Measurements from ENCODE around the gene CDK11A.
A peak's percentile ranks its signal among the peaks of the same experiment; 100 is the strongest.
"Not testable (repeated sequence)": the region's sequence is repeated elsewhere in the genome, so short reads cannot be mapped to it uniquely, and the experiment has no call there.

Gene CDK11A

DNA sequence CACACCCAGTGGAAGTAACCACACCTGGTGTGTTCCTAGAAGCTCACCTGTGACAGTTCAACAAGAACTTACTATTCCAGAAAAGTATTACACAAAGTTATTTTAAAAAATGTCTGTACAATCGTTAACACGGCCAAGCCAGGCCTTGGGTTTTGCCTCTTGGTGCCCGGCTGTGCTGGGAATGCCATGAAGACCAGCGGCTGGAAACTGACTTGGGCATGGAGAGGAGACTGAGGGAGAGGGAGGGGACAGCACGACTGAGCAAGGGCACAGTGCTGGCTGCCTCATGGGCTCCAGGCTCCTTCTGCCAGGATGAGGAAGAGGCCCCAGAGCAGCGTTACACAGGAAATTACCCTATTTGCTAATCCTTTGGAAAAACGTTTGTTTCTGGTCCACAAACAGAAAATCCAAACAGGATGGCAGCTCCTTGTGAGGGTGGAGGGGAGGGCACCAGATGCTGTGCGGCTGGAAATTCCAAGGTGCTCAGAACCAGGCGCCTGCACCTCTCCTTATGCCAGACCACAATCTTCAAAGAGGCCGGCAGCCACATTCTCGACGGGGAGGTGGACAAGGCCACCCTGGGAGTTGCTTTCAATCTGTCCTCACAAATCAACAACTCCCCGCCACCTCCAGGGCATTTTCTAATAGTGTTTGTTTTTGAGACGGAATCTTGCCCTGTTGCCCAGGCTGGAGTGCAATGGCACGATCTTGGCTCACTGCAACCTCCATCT is 61.2 kb downstream of the CDK11A start:
- not testable (repeated sequence) for H3K27me3 ChIP-seq (ENCODE audit: insufficient read depth, poor library complexity, severe bottlenecking); H3K4me3 ChIP-seq (replicated peaks; ENCODE audit: insufficient read depth, low read length)
- TF ChIP-seq GABPA (IDR thresholded peaks at IDR 0.05; ENCODE audit: low read depth) (peak; percentile 37; the same call in 1 of the 2 replicates), POLR2AphosphoS5 (IDR thresholded peaks at IDR 0.05; ENCODE audit: low read depth) (peak; percentile 79), SPI1 (IDR thresholded peaks at IDR 0.05; ENCODE audit: borderline replicate concordance, low read depth) (peak; percentile 36; the same call in 1 of the 2 replicates)
- peak overlapping the region; percentile 87 for H3K27ac ChIP-seq (replicated peaks)
- peak in 1 of 2 experiments; percentile 57 for DNase-seq (ENCODE audit: low read depth in 1 of 2, low spot score in 1 of 2)

GRCh38 chr1:1662392-1662791 is 61.8 kb downstream of the CDK11A start:
- peak overlapping the region; percentile 87 for H3K27ac ChIP-seq (replicated peaks)
- H3K4me3 ChIP-seq (replicated peaks; ENCODE audit: insufficient read depth, low read length); DNase-seq (ENCODE audit: low read depth in 1 of 2, low spot score in 1 of 2); H3K27me3 ChIP-seq (ENCODE audit: insufficient read depth, poor library complexity, severe bottlenecking): not testable (repeated sequence)

GRCh38 chr1:1658583-1659549 is 65.3 kb downstream of the CDK11A start, which contains the start of gene CDK11B:
TSS of gene CDK11B (minus strand) at chr1:1659004. CDS start at chr1:1657485, 1,519 bp downstream.
- Histone ChIP-seq H3K4me3 (replicated peaks; ENCODE audit: insufficient read depth, low read length) (peak within 1 kb of the TSS; percentile 50), H3K27ac (replicated peaks) (peak within 1 kb of the TSS; percentile 94)
- TF ChIP-seq POLR2AphosphoS5 (IDR thresholded peaks at IDR 0.05; ENCODE audit: low read depth) (peak; percentile 36; the same call in 1 of the 2 replicates), SPI1 (IDR thresholded peaks at IDR 0.05; ENCODE audit: borderline replicate concordance, low read depth) (peak; percentile 45; the same call in 1 of the 2 replicates), GABPA (IDR thresholded peaks at IDR 0.05; ENCODE audit: low read depth) (peak; percentile 89)

More at GRCh38 chr1:1658583-1659549, 65.3 kb downstream of the CDK11A start, which contains the start of gene CDK11B:
- DNase-seq (ENCODE audit: low read depth in 1 of 2, low spot score in 1 of 2): peak; percentile 94 to 96
- not testable (repeated sequence) for H3K27me3 ChIP-seq (ENCODE audit: insufficient read depth, poor library complexity, severe bottlenecking)
